ENCODE measurements around the gene PBX1. TPM values are rescaled to one million over a fixed set of nuclear protein-coding genes. Genes with fewer than 3 reads are reported as not detected.

The PBX1 gene
- total and polyA plus RNA-seq, 4 donors: 7.8 to 112 (median 33.5) TPM

DNA sequence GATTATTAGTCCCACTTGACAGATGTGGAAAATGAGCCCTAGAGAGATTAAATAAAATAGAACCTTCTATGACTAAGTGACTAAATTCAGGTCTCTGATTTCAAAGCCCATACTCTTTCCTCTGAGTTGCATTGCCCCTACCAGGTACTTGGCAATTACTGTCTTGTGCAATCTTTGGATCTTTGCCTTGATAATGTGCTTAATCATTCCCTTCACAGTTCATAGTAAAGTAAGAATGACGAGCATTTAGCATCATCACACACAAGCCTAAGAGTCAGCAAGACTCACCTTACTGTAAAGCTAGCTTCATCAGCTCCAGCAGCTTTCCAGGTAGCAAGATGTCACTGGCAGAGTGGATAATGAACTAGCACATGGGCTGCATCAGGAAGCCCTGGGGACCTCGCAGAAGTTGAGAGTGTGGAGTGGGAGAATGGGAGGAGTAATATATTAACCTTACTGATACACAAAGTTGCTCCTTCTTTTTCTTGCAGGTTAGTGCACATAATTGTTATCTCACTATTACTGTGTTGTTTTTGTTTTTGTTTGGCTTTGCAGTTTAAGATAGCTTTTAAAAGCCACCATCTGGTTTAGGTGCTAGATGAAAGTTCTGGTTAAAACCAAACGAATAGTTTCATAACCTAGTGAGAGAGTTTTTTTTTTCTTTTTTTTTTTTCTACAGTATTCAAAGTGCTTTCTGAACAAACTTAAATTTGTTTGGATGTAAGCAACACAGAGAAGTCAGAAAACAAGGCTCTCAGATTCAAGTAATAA is 71.8 kb downstream of the PBX1 start:
- peaks cover 7 to 33% (median 8%) of the 10 kb centered on the region in 5 donors for H3K4me1 ChIP-seq (ENCODE audit: control insufficient read depth in 5 of 5, insufficient read depth in 5 of 5, low read length in 5 of 5)
- ATAC-seq (ENCODE audit: insufficient read depth, low FRiP score) (peak; percentile 38), DNase-seq (no peak)
- 47 to 52% methylated on average over 3 of the region's 3 CpGs for WGBS, 2 donors
- H3K27me3 ChIP-seq (ENCODE audit: control insufficient read depth in 3 of 3, insufficient read depth in 3 of 3, low read length in 2 of 3): no peaks in the 10 kb centered on the region
- H3K27ac ChIP-seq (ENCODE audit: low read depth in 1 of 2, low read length in 1 of 2): no peak overlapping the region
- H3K9me3 ChIP-seq (ENCODE audit: control insufficient read depth in 4 of 4, insufficient read depth in 3 of 4, low read length in 3 of 4): no peaks in the 10 kb centered on the region
- no peak overlapping the region for H3K9ac ChIP-seq (ENCODE audit: insufficient read depth in 1 of 2, low read length in 2 of 2)
- TF ChIP-seq, protein P1, sequence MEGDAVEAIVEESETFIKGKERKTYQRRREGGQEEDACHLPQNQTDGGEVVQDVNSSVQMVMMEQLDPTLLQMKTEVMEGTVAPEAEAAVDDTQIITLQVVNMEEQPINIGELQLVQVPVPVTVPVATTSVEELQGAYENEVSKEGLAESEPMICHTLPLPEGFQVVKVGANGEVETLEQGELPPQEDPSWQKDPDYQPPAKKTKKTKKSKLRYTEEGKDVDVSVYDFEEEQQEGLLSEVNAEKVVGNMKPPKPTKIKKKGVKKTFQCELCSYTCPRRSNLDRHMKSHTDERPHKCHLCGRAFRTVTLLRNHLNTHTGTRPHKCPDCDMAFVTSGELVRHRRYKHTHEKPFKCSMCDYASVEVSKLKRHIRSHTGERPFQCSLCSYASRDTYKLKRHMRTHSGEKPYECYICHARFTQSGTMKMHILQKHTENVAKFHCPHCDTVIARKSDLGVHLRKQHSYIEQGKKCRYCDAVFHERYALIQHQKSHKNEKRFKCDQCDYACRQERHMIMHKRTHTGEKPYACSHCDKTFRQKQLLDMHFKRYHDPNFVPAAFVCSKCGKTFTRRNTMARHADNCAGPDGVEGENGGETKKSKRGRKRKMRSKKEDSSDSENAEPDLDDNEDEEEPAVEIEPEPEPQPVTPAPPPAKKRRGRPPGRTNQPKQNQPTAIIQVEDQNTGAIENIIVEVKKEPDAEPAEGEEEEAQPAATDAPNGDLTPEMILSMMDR (IDR thresholded peaks at IDR 0.05; ENCODE audit: control extremely low read depth, extremely low read depth): no peak
- no peak overlapping the region for H3K4me3 ChIP-seq
- peaks cover 0 to 11% (median under 1%) of the 10 kb centered on the region in 4 donors for H3K36me3 ChIP-seq (ENCODE audit: control insufficient read depth in 4 of 4, insufficient read depth in 4 of 4, low read length in 4 of 4)

DNA sequence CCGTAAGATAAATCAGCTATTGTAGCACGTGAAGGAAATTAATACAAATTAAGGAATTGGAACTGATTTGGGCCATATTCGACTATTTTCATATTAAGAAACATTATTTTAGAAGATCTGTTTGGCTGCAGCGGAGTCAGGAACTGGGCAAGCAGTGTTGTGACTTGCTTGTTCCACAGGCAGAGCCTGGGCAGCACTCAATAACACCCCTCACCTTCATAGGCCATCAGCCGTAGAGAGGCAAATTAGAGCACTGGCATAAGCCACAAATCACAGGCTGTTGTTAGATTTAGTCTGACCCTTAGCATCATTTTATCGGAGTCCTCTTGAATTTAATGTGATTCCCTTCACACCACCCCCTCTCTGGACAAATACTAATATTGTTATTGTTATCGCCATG is 72.8 kb downstream of the PBX1 start:
- ATAC-seq (ENCODE audit: insufficient read depth, low FRiP score) (no peak), DNase-seq (no peak)
- no peaks in the 10 kb centered on the region for H3K9me3 ChIP-seq (ENCODE audit: control insufficient read depth in 4 of 4, insufficient read depth in 3 of 4, low read length in 3 of 4)
- no peak overlapping the region for H3K4me3 ChIP-seq
- H3K27me3 ChIP-seq (ENCODE audit: control insufficient read depth in 3 of 3, insufficient read depth in 3 of 3, low read length in 2 of 3): no peaks in the 10 kb centered on the region
- 84 to 90% methylated on average over 7 of the region's 7 CpGs for WGBS, 2 donors
- peaks cover 0 to 9% (median under 1%) of the 10 kb centered on the region in 4 donors for H3K36me3 ChIP-seq (ENCODE audit: control insufficient read depth in 4 of 4, insufficient read depth in 4 of 4, low read length in 4 of 4)
- peaks cover 8 to 39% (median 14%) of the 10 kb centered on the region in 5 donors for H3K4me1 ChIP-seq (ENCODE audit: control insufficient read depth in 5 of 5, insufficient read depth in 5 of 5, low read length in 5 of 5)
- H3K27ac ChIP-seq (ENCODE audit: low read depth in 1 of 2, low read length in 1 of 2): peak overlapping the region in 1 of 2 donors; percentile 49
- TF ChIP-seq, protein P1 (IDR thresholded peaks at IDR 0.05; ENCODE audit: control extremely low read depth, extremely low read depth): no peak
- no peak overlapping the region for H3K9ac ChIP-seq (ENCODE audit: insufficient read depth in 1 of 2, low read length in 2 of 2)

DNA sequence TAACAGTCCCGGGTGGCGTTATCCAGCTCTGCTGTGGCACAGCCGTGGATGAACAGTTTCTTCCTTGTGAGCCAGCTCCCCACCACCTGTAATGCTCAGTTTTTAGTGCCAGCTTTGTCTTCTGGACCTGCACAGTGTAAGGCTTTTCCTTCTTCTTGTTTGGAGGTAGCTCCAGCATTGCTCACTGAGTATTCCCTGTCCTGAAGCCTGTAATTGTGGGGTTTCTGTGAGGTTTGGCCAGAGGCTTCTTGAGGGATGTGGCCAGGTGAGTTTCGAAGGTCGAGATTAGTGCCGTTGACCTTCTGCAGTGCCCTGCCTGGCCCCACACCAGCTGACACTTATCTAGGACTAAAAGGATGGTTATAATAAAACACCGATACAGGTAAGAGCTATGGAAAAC is 75.0 kb downstream of the PBX1 start:
- Histone ChIP-seq H3K27ac (ENCODE audit: low read depth in 1 of 2, low read length in 1 of 2) (peak overlapping the region in 1 of 2 donors; percentile 12), H3K4me1 (ENCODE audit: control insufficient read depth in 5 of 5, insufficient read depth in 5 of 5, low read length in 5 of 5) (peaks cover 8 to 44% (median 18%) of the 10 kb centered on the region in 5 donors), H3K27me3 (ENCODE audit: control insufficient read depth in 3 of 3, insufficient read depth in 3 of 3, low read length in 2 of 3) (no peaks in the 10 kb centered on the region), H3K9ac (ENCODE audit: insufficient read depth in 1 of 2, low read length in 2 of 2) (no peak overlapping the region), H3K9me3 (ENCODE audit: control insufficient read depth in 4 of 4, insufficient read depth in 3 of 4, low read length in 3 of 4) (no peaks in the 10 kb centered on the region), H3K36me3 (ENCODE audit: control insufficient read depth in 4 of 4, insufficient read depth in 4 of 4, low read length in 4 of 4) (peaks cover 0 to 3% (median 1%) of the 10 kb centered on the region in 4 donors), H3K4me3 (no peak overlapping the region)
- TF ChIP-seq, protein P1 (IDR thresholded peaks at IDR 0.05; ENCODE audit: control extremely low read depth, extremely low read depth): no peak
- 63 to 69% methylated on average over 7 of the region's 7 CpGs for WGBS, 2 donors
- ATAC-seq (ENCODE audit: insufficient read depth, low FRiP score): no peak
- no peak for DNase-seq

Measured in lung (tissue), 12 donors.